ENCODE measurements around the gene HSF4.

GRCh38 chr16:67199011-67199807, 34.7 kb downstream of the HSF4 start, which contains the start of gene ELMO3:
- TF ChIP-seq POLR2AphosphoS5 (IDR thresholded peaks at IDR 0.05; ENCODE audit: low read depth, low read length) (no peak; the same call in 1 of the 2 replicates), POLR2A (IDR thresholded peaks at IDR 0.05; ENCODE audit: low read depth, low read length) (peak; percentile 26; the same call in 1 of the 2 replicates)

Measured in GM12892 (cell line).